Keratinocyte (primary cell): Measurements from ENCODE around the gene ERBB2.

Experiments used
- CTCF ChIP-seq, 3 experiments: IDR thresholded peaks in 1 of 3; conservative IDR thresholded peaks in 1 of 3; optimal IDR thresholded peaks in 1 of 3; 2 replicates in 2 of 3; 3 replicates in 1 of 3; pipeline versions ENCODE3 to v1.5.1; 2011; ENCODE audit warnings: low read length in 3 of 3, mild to moderate bottlenecking in 3 of 3, moderate library complexity in 2 of 3, control low read depth in 1 of 3, inconsistent platforms in 1 of 3; ENCODE audit not compliant: insufficient read depth in 2 of 3; ENCODE audit errors: extremely low read depth in 1 of 3
- EZH2 ChIP-seq: IDR thresholded peaks from one replicate; pipeline ENCODE4 v1.6.1; 2012; ENCODE audit warnings: inconsistent platforms, mild to moderate bottlenecking, low read length, moderate library complexity

GRCh38 chr17:39763051-39763820 is 63.4 kb downstream of the ERBB2 start:
- no peak for TF ChIP-seq CTCF (optimal IDR thresholded peaks at IDR 0.05 in 1 of 3, IDR thresholded peaks at IDR 0.05 in 1 of 3, conservative IDR thresholded peaks at IDR 0.05 in 1 of 3; ENCODE audit: extremely low read depth in 1 of 3, insufficient read depth in 2 of 3, low read length in 3 of 3)
- TF ChIP-seq EZH2, result no peak
